ENCODE measurements around the gene RGMA.

GRCh38 chr15:93031103-93031464 lies 57.9 kb downstream of the RGMA start:
- TF ChIP-seq CTCF (IDR thresholded peaks at IDR 0.05) (no peak), POLR2A (IDR thresholded peaks at IDR 0.05) (no peak), POLR2AphosphoS5 (IDR thresholded peaks at IDR 0.05; ENCODE audit: insufficient read depth in 1 of 2, low read depth in 1 of 2) (no peak)

All from vagina (tissue), 2 donors.